ENCODE data around the gene RPL36.
"Not testable (repeated sequence)": the region's sequence is repeated elsewhere in the genome, so short reads cannot be mapped to it uniquely, and the experiment has no call there.

RPL36 gene

GRCh38 chr19:5733172-5733571, 43.1 kb downstream of the RPL36 start:
- not testable (repeated sequence) for H2BK15ac ChIP-seq (ENCODE audit: low read length); H3K23ac ChIP-seq (ENCODE audit: low read depth, low read length, poor library complexity); DNase-seq (ENCODE audit: low spot score); H4K8ac ChIP-seq (ENCODE audit: low read depth, low read length); H3K14ac ChIP-seq (ENCODE audit: low read length); H2AK5ac ChIP-seq (ENCODE audit: low read depth, low read length); H3K4ac ChIP-seq (ENCODE audit: low read length); H2BK12ac ChIP-seq (ENCODE audit: low read length); H3K36me3 ChIP-seq (replicated peaks in 1 of 2; ENCODE audit: control insufficient read depth in 2 of 2, insufficient read depth in 2 of 2, low read length in 2 of 2); H4K91ac ChIP-seq (ENCODE audit: low read depth, low read length, poor library complexity); H3K4me1 ChIP-seq (ENCODE audit: control insufficient read depth in 2 of 2, insufficient read depth in 1 of 2, low read depth in 1 of 2, low read length in 2 of 2); H2BK120ac ChIP-seq (ENCODE audit: low read depth, low read length); H3K27me3 ChIP-seq (ENCODE audit: control insufficient read depth in 3 of 3, insufficient read depth in 3 of 3, low read depth in 1 of 3, low read length in 3 of 3); H3K4me2 ChIP-seq (ENCODE audit: insufficient read depth, low read length, poor library complexity, severe bottlenecking); H3K18ac ChIP-seq (ENCODE audit: low read length); H2AFZ ChIP-seq (ENCODE audit: low read length); H3K4me3 ChIP-seq (ENCODE audit: low read length in 2 of 2); H3K79me1 ChIP-seq (ENCODE audit: low read depth, low read length); H3K27ac ChIP-seq (replicated peaks; ENCODE audit: low read length); H2BK5ac ChIP-seq (ENCODE audit: low read length); H3K9ac ChIP-seq (ENCODE audit: low read depth, low read length, poor library complexity); H3K9me3 ChIP-seq (replicated peaks in 1 of 2; ENCODE audit: control insufficient read depth in 2 of 2, insufficient read depth in 1 of 2, low read depth in 1 of 2, low read length in 2 of 2)
- WGBS, 2 donors (ENCODE audit: extremely low coverage in 2 of 2, insufficient read length in 2 of 2, insufficient replicate concordance in 1 of 2): no CpG with 5 or more reads among the region's 2 CpGs

- Histone ChIP-seq H3K4me2 (ENCODE audit: insufficient read depth, low read length, poor library complexity, severe bottlenecking) (no peak overlapping the region), H3K27ac (replicated peaks; ENCODE audit: low read length) (no peak overlapping the region), H2BK5ac (ENCODE audit: low read length) (no peak overlapping the region), H2AFZ (ENCODE audit: low read length) (no peak overlapping the region), H3K23ac (ENCODE audit: low read depth, low read length, poor library complexity) (no peak overlapping the region), H3K9ac (ENCODE audit: low read depth, low read length, poor library complexity) (no peak overlapping the region), H4K8ac (ENCODE audit: low read depth, low read length) (no peak overlapping the region), H3K4me3 (ENCODE audit: low read length in 2 of 2) (no peak overlapping the region), H2AK5ac (ENCODE audit: low read depth, low read length) (no peak overlapping the region), H2BK120ac (ENCODE audit: low read depth, low read length) (no peak overlapping the region), H2BK12ac (ENCODE audit: low read length) (no peak overlapping the region), H3K14ac (ENCODE audit: low read length) (no peak overlapping the region), H4K91ac (ENCODE audit: low read depth, low read length, poor library complexity) (no peak overlapping the region), H3K27me3 (ENCODE audit: control insufficient read depth in 3 of 3, insufficient read depth in 3 of 3, low read depth in 1 of 3, low read length in 3 of 3) (peaks cover 0 to 3% (median 0%) of the 10 kb centered on the region in 3 experiments), H3K79me1 (ENCODE audit: low read depth, low read length) (peaks cover 2% of the 10 kb centered on the region), H3K9me3 (replicated peaks in 1 of 2; ENCODE audit: control insufficient read depth in 2 of 2, insufficient read depth in 1 of 2, low read depth in 1 of 2, low read length in 2 of 2) (peaks cover 0 to 3% of the 10 kb centered on the region in 2 donors), H3K4ac (ENCODE audit: low read length) (no peak overlapping the region), H3K36me3 (replicated peaks in 1 of 2; ENCODE audit: control insufficient read depth in 2 of 2, insufficient read depth in 2 of 2, low read length in 2 of 2) (peaks cover 0 to 2% of the 10 kb centered on the region in 2 donors), H3K4me1 (ENCODE audit: control insufficient read depth in 2 of 2, insufficient read depth in 1 of 2, low read depth in 1 of 2, low read length in 2 of 2) (peaks cover 0 to 2% of the 10 kb centered on the region in 2 donors), H2BK15ac (ENCODE audit: low read length) (no peak overlapping the region), H3K18ac (ENCODE audit: low read length) (no peak overlapping the region)
- no CpG with 5 or more reads among the region's 8 CpGs for WGBS, 2 donors (ENCODE audit: extremely low coverage in 2 of 2, insufficient read length in 2 of 2, insufficient replicate concordance in 1 of 2)
- DNase-seq (ENCODE audit: low spot score): no peak
Measured at GRCh38 chr19:5738423-5738822, 48.3 kb downstream of the RPL36 start.

All from neuronal stem cell (in vitro differentiated cells).